Measurements from ENCODE around the gene SHB. TPM values are rescaled to one million over a fixed set of nuclear protein-coding genes. Genes with fewer than 3 reads are reported as not detected.

The SHB gene
- total and polyA plus RNA-seq, 2 of the 8 experiments (the other 6 are each of a cell fraction or from before 2014, with no cell fraction given), result 4.1 to 12.6 TPM

DNA sequence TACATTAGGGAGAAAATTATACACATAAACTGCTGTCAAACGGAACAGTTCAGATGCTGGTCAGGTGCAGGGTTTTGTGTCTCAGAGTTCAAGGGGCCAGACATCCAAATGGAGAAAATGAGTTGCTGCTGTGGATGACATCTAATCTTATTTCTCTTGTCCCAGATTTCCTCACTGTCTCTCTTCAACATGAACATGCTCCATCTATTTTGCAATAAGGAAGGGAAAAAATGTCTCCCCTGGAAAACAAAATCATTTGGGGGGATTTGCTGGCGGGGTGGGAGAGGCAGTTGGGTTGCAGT is 51.2 kb downstream of the SHB start:
- Histone ChIP-seq H3K36me3 (ENCODE audit: control insufficient read depth in 2 of 4, insufficient read depth in 4 of 4, low read length in 3 of 4) (no peaks in the 10 kb centered on the region), H2AFZ (ENCODE audit: low read length) (no peak overlapping the region), H2BK20ac (ENCODE audit: low read length) (peak overlapping the region; percentile 98), H3K4me2 (ENCODE audit: insufficient read depth in 1 of 2, low read depth in 2 of 2, low read length in 2 of 2) (peak overlapping the region; percentile 49 to 59), H3K27me3 (replicated peaks in 1 of 4; ENCODE audit: control insufficient read depth in 3 of 4, extremely low read depth in 1 of 4, insufficient read depth in 3 of 4, low read length in 3 of 4) (no peaks in the 10 kb centered on the region), H2BK12ac (ENCODE audit: low read depth, low read length) (peak overlapping the region; percentile 86; the same call in 1 of the 2 replicates), H2BK15ac (ENCODE audit: low read length) (peak overlapping the region; percentile 72; the same call in 1 of the 2 replicates), H2AK5ac (ENCODE audit: low read depth, low read length) (0 out of 2 replicates have a peak overlapping the region, but pooled peaks have one; percentile 59), H3K23ac (ENCODE audit: insufficient read length) (no peak overlapping the region), H4K20me1 (replicated peaks in 1 of 2; ENCODE audit: control insufficient read depth in 1 of 2, insufficient read depth in 2 of 2, low read length in 2 of 2) (no peaks in the 10 kb centered on the region), H4K5ac (ENCODE audit: insufficient read length, low read depth, low read length) (peak overlapping the region; percentile 10), H4K8ac (ENCODE audit: extremely low read depth, insufficient read depth, low read length) (no peak overlapping the region), H3K79me2 (ENCODE audit: control insufficient read depth in 1 of 2, insufficient read depth in 2 of 2, low read length in 2 of 2) (peaks cover 0 to 5% of the 10 kb centered on the region in 2 experiments; a peak in 1 of 4 replicates), H3K27ac (ENCODE audit: low read depth, low read length) (peak overlapping the region; percentile 74), H4K91ac (replicated peaks; ENCODE audit: insufficient read length, low read length) (peak overlapping the region; percentile 67), H3K4me3 (ENCODE audit: extremely low read depth in 1 of 4, insufficient read depth in 2 of 4, low read depth in 3 of 4, low read length in 4 of 4) (peak overlapping the region in 1 of 4 experiments; percentile 37; a peak in 1 of 8 replicates), H2BK120ac (replicated peaks; ENCODE audit: low read depth, low read length) (peak overlapping the region; percentile 73), H2BK5ac (ENCODE audit: low read depth, low read length) (peak overlapping the region; percentile 94), H3K4me1 (replicated peaks in 1 of 4; ENCODE audit: control insufficient read depth in 3 of 4, insufficient read depth in 4 of 4, low read length in 3 of 4) (peaks cover 31 to 65% (median 42%) of the 10 kb centered on the region in 4 experiments), H3K56ac (replicated peaks; ENCODE audit: insufficient read length, low read depth, low read length) (no peak overlapping the region), H3K9me3 (ENCODE audit: insufficient read depth in 2 of 2, low read depth in 1 of 2, low read length in 1 of 2) (no peaks in the 10 kb centered on the region), H3K18ac (ENCODE audit: extremely low read depth, low read length) (peak overlapping the region; percentile 65), H3K4ac (replicated peaks; ENCODE audit: insufficient read length, low read depth, low read length) (no peak overlapping the region), H3K9ac (replicated peaks in 1 of 4; ENCODE audit: extremely low read depth in 1 of 4, low read depth in 3 of 4, low read length in 3 of 4) (no peak overlapping the region; a peak in 1 of 7 replicates), H3K79me1 (ENCODE audit: low read depth, low read length) (peaks cover 10% of the 10 kb centered on the region; the same call in 1 of the 2 replicates), H3K14ac (ENCODE audit: insufficient read length) (no peak overlapping the region), H3K23me2 (ENCODE audit: low read depth, low read length) (no peaks in the 10 kb centered on the region)
- no peak for TF ChIP-seq SRF (IDR thresholded peaks at IDR 0.05; ENCODE audit: low read depth, low read length)
- no peak for TF ChIP-seq EZH2 (IDR thresholded peaks at IDR 0.05; ENCODE audit: low read depth, low read length, severe bottlenecking)
- no peak for TF ChIP-seq TBP (IDR thresholded peaks at IDR 0.05; ENCODE audit: low read depth, low read length)
- no peak for TF ChIP-seq JUN (IDR thresholded peaks at IDR 0.05; ENCODE audit: low read depth, low read length)
- TF ChIP-seq, protein P1, sequence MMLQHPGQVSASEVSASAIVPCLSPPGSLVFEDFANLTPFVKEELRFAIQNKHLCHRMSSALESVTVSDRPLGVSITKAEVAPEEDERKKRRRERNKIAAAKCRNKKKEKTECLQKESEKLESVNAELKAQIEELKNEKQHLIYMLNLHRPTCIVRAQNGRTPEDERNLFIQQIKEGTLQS (IDR thresholded peaks at IDR 0.05; ENCODE audit: insufficient read depth, low read depth, low read length), result no peak
- TF ChIP-seq SIRT6 (IDR thresholded peaks at IDR 0.05; ENCODE audit: low read length), result no peak
- TF ChIP-seq SP1 (IDR thresholded peaks at IDR 0.05; ENCODE audit: low read depth, low read length), result no peak
- no peak for TF ChIP-seq POU5F1 (IDR thresholded peaks at IDR 0.05; ENCODE audit: low read depth, low read length)
- no peak for TF ChIP-seq RAD21 (IDR thresholded peaks at IDR 0.05 in 1 of 2, conservative IDR thresholded peaks at IDR 0.05 in 1 of 2; ENCODE audit: low read depth in 2 of 2, low read length in 2 of 2)
- no peak for TF ChIP-seq TEAD4 (IDR thresholded peaks at IDR 0.05; ENCODE audit: low read depth, low read length)
- TF ChIP-seq FOSL1 (IDR thresholded peaks at IDR 0.05; ENCODE audit: insufficient read depth, low read depth, low read length), result no peak
- TF ChIP-seq, protein P2, sequence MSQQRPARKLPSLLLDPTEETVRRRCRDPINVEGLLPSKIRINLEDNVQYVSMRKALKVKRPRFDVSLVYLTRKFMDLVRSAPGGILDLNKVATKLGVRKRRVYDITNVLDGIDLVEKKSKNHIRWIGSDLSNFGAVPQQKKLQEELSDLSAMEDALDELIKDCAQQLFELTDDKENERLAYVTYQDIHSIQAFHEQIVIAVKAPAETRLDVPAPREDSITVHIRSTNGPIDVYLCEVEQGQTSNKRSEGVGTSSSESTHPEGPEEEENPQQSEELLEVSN (IDR thresholded peaks at IDR 0.05), result no peak
- no peak for TF ChIP-seq RBBP5 (IDR thresholded peaks at IDR 0.05; ENCODE audit: borderline replicate concordance, low read depth, low read length)
- ChIA-PET CTCF (ENCODE audit: partially characterized antibody) (interaction anchor here (0.6 to 6.9 kb wide), 34 partner anchors 8 to 344 kb away, joined by 3 to 59 read pairs (median 6); partner anchors contain the start of gene SHB), POLR2A (ENCODE audit: partially characterized antibody) (interaction anchor here (0.9 to 3.9 kb wide), 14 partner anchors 9 to 97 kb away, joined by 3 to 24 read pairs (median 8); no protein-coding TSS in a partner anchor)
- no peak for FAIRE-seq
- 46% methylated on average over 2 of the region's 2 CpGs; no CpG with 5 or more reads in 1 of the 2 experiments for WGBS, 2 experiments (ENCODE audit: extremely low coverage in 1 of 2, insufficient coverage in 1 of 2, insufficient read length in 1 of 2, insufficient replicate concordance in 2 of 2, low coverage in 1 of 2, low lambda C conversion rate in 2 of 2, missing lambda C conversion rate in 1 of 2)
- DNase-seq (ENCODE audit: low read depth in 1 of 2, low spot score in 2 of 2), result no peak
